Neural progenitor cell (in vitro differentiated cells): Measurements from ENCODE around the gene GIGYF2. TPM values are rescaled to one million over a fixed set of nuclear protein-coding genes. Genes with fewer than 3 reads are reported as not detected.

Experiments used
- DNase-seq: peaks from one replicate; pipeline ENCODE4 v3.0.0-alpha.2; 2016; ENCODE audit warnings: low spot score
- H2AFZ ChIP-seq: fragments of 200-600 bp; sonication (generic); replicated peaks from 2 replicates; pipeline ENCODE4 v1.6.1; 2016; ENCODE audit warnings: antibody characterized with exemption
- H3F3A ChIP-seq: fragments of 200-600 bp; sonication (generic); 2 replicates; pipeline ENCODE4 v1.6.1; 2016; ENCODE audit warnings: antibody characterized with exemption, low read depth
- H3K27ac ChIP-seq: fragments of 200-600 bp; sonication (generic); 2 replicates; pipeline ENCODE4 v1.5.1; 2016; ENCODE audit warnings: mild to moderate bottlenecking
- H3K27me3 ChIP-seq: fragments of 200-600 bp; sonication (generic); 2 replicates; pipeline ENCODE4 v1.6.1; 2016; ENCODE audit warnings: mild to moderate bottlenecking, moderate library complexity
- H3K36me3 ChIP-seq: fragments of 200-600 bp; sonication (generic); 2 replicates; pipeline ENCODE4 v1.5.1; 2016
- H3K4me1 ChIP-seq: fragments of 200-600 bp; sonication (generic); 2 replicates; pipeline ENCODE4 v1.6.1; 2016; ENCODE audit warnings: mixed run types
- H3K4me2 ChIP-seq: fragments of 200-600 bp; sonication (generic); 2 replicates; pipeline ENCODE4 v1.6.1; 2016
- H3K4me3 ChIP-seq: fragments of 200-600 bp; sonication (generic); 2 replicates; pipeline ENCODE4 v1.5.1; 2016
- H3K79me2 ChIP-seq: fragments of 200-600 bp; sonication (generic); 2 replicates; pipeline ENCODE4 v1.6.1; 2016; ENCODE audit warnings: low read depth
- H3K9ac ChIP-seq: fragments of 200-600 bp; sonication (generic); 2 replicates; pipeline ENCODE4 v1.6.1; 2016
- H3K9me3 ChIP-seq: fragments of 200-600 bp; sonication (generic); 2 replicates; pipeline ENCODE4 v1.5.1; 2016; ENCODE audit warnings: low read depth
- H4K20me1 ChIP-seq: fragments of 200-600 bp; sonication (generic); 2 replicates; pipeline ENCODE4 v1.6.1; 2016; ENCODE audit warnings: low read depth
- H3K27ac Mint-ChIP-seq: 3 replicates; pipeline ENCODE4 v1.8.0; 2021; ENCODE audit warnings: mixed read lengths
- H3K27me3 Mint-ChIP-seq: 2 replicates; pipeline ENCODE4 v1.8.0; 2022; ENCODE audit warnings: low read depth, mild to moderate bottlenecking, inconsistent platforms, moderate library complexity, mixed read lengths; ENCODE audit not compliant: insufficient read depth
- H3K36me3 Mint-ChIP-seq: 3 replicates; pipeline ENCODE4 v1.8.0; 2021; ENCODE audit warnings: mixed read lengths
- H3K4me1 Mint-ChIP-seq: 3 replicates; pipeline ENCODE4 v1.8.0; 2021; ENCODE audit warnings: mixed read lengths
- H3K4me3 Mint-ChIP-seq: 3 replicates; pipeline ENCODE4 v1.8.0; 2021; ENCODE audit warnings: mild to moderate bottlenecking, moderate library complexity, mixed read lengths
- H3K9me3 Mint-ChIP-seq: 3 replicates; pipeline ENCODE4 v1.8.0; 2020; ENCODE audit warnings: mixed read lengths
- EZH2 ChIP-seq: fragments of 200-600 bp; sonication (generic); IDR thresholded peaks from 2 replicates; pipeline ENCODE4 v1.6.1; 2017; ENCODE audit warnings: antibody characterized with exemption, mild to moderate bottlenecking, moderate library complexity
- EZH2phosphoT487 ChIP-seq: fragments of 200-600 bp; sonication (generic); IDR thresholded peaks from 2 replicates; pipeline ENCODE4 v1.6.1; 2017; ENCODE audit warnings: antibody characterized with exemption
- total RNA-seq: library from RNA; depleted of rRNA; stranded (reverse); fragments of >200 nt; gene quantifications from 2 replicates; pipeline ENCODE4 v1.2.3, GENCODE V29; 2015; ENCODE audit warnings: low replicate concordance
- TF ChIP-seq, protein P1 (sequence below): fragments of 200-600 bp; sonication (generic); IDR thresholded peaks from 2 replicates; pipeline ENCODE4 v1.5.1; 2017; ENCODE audit warnings: antibody characterized with exemption, mild to moderate bottlenecking

The GIGYF2 gene
- total RNA-seq, 1 donor from 2014 or later: 76.3 TPM

DNA sequence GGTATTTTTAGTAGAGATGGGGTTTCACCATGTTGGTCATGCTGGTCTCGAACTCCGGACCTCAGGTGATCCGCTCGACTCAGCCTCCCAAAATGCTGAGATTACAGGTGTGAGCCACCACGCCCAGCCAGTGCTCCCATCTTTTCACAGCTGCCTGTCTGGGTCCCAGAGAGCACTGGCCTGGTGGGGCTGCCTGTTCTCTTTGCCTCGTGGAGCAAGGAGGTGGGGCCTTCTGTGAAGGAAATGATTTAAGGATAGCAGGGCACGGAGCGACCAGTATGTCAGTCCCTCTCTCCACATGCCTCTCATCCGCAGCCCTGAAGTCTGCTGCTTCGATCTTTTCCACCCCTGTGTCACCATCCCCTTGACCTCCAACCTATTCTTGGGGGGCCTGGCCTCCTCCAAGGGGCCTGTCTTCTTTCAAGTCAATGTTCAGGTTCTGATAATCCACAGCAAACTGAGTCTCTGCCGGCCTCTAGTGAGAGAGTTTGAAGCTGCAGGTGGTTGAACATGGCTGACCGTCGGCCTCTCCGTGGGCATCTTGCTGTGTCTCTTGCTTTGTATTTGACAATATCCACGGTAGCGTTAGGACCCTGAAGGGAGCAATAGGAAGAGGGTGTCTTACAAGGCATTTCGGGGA, 28.2 kb upstream of the GIGYF2 start:
- peak; percentile 51 for DNase-seq
- H3K4me3 Mint-ChIP-seq: no peak overlapping the region
- no peak overlapping the region for H3K4me3 ChIP-seq

DNA sequence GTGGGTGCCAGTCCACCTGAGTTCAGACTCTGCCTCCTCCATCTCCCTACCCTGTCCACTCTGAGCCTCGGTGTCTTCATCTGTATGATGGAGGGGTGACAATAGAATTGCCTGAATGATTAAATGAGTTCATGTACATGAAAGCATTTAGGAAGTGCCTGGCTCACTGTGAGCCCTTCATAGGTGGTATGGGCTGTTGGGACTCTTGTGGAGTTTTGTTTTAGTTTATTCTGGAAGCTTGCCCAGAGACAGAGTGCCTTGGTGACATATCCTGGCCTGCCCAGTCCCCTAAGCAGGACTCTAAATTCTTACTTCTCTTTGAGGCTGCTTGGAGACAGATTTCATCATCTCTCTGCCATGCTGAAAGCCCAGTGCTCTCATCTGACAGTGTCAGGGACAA, 24.5 kb upstream of the GIGYF2 start:
- H3F3A ChIP-seq: peaks cover 5% of the 10 kb centered on the region
- no peaks in the 10 kb centered on the region for H4K20me1 ChIP-seq
- no peaks in the 10 kb centered on the region for H3K36me3 ChIP-seq
- H3K27ac Mint-ChIP-seq: no peak overlapping the region
- H3K9ac ChIP-seq: no peak overlapping the region
- no peaks in the 10 kb centered on the region for H3K9me3 Mint-ChIP-seq
- no peak for DNase-seq
- peaks cover 8% of the 10 kb centered on the region for H3K4me1 ChIP-seq
- peaks cover 2% of the 10 kb centered on the region for H3K36me3 Mint-ChIP-seq
- H3K79me2 ChIP-seq: no peaks in the 10 kb centered on the region
- peaks cover 10% of the 10 kb centered on the region for H3K4me1 Mint-ChIP-seq
- H2AFZ ChIP-seq: no peak overlapping the region
- H3K9me3 ChIP-seq: no peaks in the 10 kb centered on the region
- H3K27me3 Mint-ChIP-seq: peaks cover 2% of the 10 kb centered on the region
- no peak overlapping the region for H3K4me3 ChIP-seq
- no peak overlapping the region for H3K4me2 ChIP-seq
- H3K27ac ChIP-seq: no peak overlapping the region
- no peak overlapping the region for H3K4me3 Mint-ChIP-seq
- no peaks in the 10 kb centered on the region for H3K27me3 ChIP-seq
- no peak for TF ChIP-seq EZH2phosphoT487
- TF ChIP-seq, protein P1, sequence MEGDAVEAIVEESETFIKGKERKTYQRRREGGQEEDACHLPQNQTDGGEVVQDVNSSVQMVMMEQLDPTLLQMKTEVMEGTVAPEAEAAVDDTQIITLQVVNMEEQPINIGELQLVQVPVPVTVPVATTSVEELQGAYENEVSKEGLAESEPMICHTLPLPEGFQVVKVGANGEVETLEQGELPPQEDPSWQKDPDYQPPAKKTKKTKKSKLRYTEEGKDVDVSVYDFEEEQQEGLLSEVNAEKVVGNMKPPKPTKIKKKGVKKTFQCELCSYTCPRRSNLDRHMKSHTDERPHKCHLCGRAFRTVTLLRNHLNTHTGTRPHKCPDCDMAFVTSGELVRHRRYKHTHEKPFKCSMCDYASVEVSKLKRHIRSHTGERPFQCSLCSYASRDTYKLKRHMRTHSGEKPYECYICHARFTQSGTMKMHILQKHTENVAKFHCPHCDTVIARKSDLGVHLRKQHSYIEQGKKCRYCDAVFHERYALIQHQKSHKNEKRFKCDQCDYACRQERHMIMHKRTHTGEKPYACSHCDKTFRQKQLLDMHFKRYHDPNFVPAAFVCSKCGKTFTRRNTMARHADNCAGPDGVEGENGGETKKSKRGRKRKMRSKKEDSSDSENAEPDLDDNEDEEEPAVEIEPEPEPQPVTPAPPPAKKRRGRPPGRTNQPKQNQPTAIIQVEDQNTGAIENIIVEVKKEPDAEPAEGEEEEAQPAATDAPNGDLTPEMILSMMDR: no peak
- no peak for TF ChIP-seq EZH2

More for the DNA sequence above, 28.2 kb upstream of the GIGYF2 start:
- peak overlapping the region; percentile 72 for H2AFZ ChIP-seq
- H3K9me3 ChIP-seq: no peaks in the 10 kb centered on the region
- Mint-ChIP-seq H3K4me1 (peaks cover 10% of the 10 kb centered on the region), H3K36me3 (peaks cover 2% of the 10 kb centered on the region), H3K27ac (peak overlapping the region; percentile 21), H3K9me3 (no peaks in the 10 kb centered on the region), H3K27me3 (no peaks in the 10 kb centered on the region)
- no peaks in the 10 kb centered on the region for H3K36me3 ChIP-seq
- no peak overlapping the region for H3K9ac ChIP-seq
- TF ChIP-seq, protein P1: peak; percentile 56
- TF ChIP-seq EZH2: no peak
- H3K4me2 ChIP-seq: no peak overlapping the region
- no peaks in the 10 kb centered on the region for H4K20me1 ChIP-seq
- H3K27me3 ChIP-seq: no peaks in the 10 kb centered on the region
- no peak overlapping the region for H3K27ac ChIP-seq
- H3K4me1 ChIP-seq: peaks cover 9% of the 10 kb centered on the region
- peaks cover 5% of the 10 kb centered on the region for H3F3A ChIP-seq
- H3K79me2 ChIP-seq: no peaks in the 10 kb centered on the region

- H3K27me3 ChIP-seq: no peaks in the 10 kb centered on the region
- H2AFZ ChIP-seq: no peak overlapping the region
- no peaks in the 10 kb centered on the region for H3K4me1 Mint-ChIP-seq
- no peaks in the 10 kb centered on the region for H3K36me3 ChIP-seq
- H3K4me3 Mint-ChIP-seq: no peak overlapping the region
- no peak overlapping the region for H3K4me3 ChIP-seq
- H3K9ac ChIP-seq: no peak overlapping the region
- no peaks in the 10 kb centered on the region for H3K4me1 ChIP-seq
- TF ChIP-seq EZH2phosphoT487 (no peak), EZH2 (no peak)
- TF ChIP-seq, protein P1: no peak
- H3K27ac Mint-ChIP-seq: no peak overlapping the region
- no peak for DNase-seq
- peaks cover 2% of the 10 kb centered on the region for H3K27me3 Mint-ChIP-seq
- H3K4me2 ChIP-seq: no peak overlapping the region
- no peaks in the 10 kb centered on the region for H3K9me3 Mint-ChIP-seq
- peaks cover 2% of the 10 kb centered on the region for H3K36me3 Mint-ChIP-seq
- no peaks in the 10 kb centered on the region for H3K79me2 ChIP-seq
- H3K9me3 ChIP-seq: no peaks in the 10 kb centered on the region
- H3K27ac ChIP-seq: no peak overlapping the region
- no peaks in the 10 kb centered on the region for H4K20me1 ChIP-seq
- H3F3A ChIP-seq: no peaks in the 10 kb centered on the region
Observed at GRCh38 chr2:232674491-232674890, 22.6 kb upstream of the GIGYF2 start.
